Central memory CD8-positive, alpha-beta T cell (primary cell): ENCODE data around the gene MYCBP2.
"Not testable (repeated sequence)": the region's sequence is repeated elsewhere in the genome, so short reads cannot be mapped to it uniquely, and the experiment has no call there.

Source experiments
- ATAC-seq: fragments of 150-1000 bp; cut with Tn5 transposase; replicated peaks from 2 replicates; pipeline ENCODE4 v1.10.0; 2022; ENCODE audit warnings: mild to moderate bottlenecking, moderate FRiP score, moderate number of reproducible peaks; ENCODE audit not compliant: poor library complexity, severe bottlenecking; ENCODE audit errors: extremely low read depth
- DNase-seq, 2 donors: peaks; one replicate each; pipeline ENCODE4 v3.0.0; 2021; ENCODE audit warnings: low spot score in 2 of 2
- H3K27ac Mint-ChIP-seq: one replicate; pipeline ENCODE4 v1.8.0; 2022; ENCODE audit warnings: low read depth, mild to moderate bottlenecking, moderate library complexity, mixed read lengths
- H3K27me3 Mint-ChIP-seq: one replicate; pipeline ENCODE4 v1.8.0; 2022; ENCODE audit warnings: mixed read lengths
- H3K36me3 Mint-ChIP-seq: one replicate; pipeline ENCODE4 v1.8.0; 2022; ENCODE audit warnings: mild to moderate bottlenecking, moderate library complexity, mixed read lengths; ENCODE audit not compliant: insufficient read depth
- H3K4me1 Mint-ChIP-seq: one replicate; pipeline ENCODE4 v1.8.0; 2022; ENCODE audit warnings: mixed read lengths
- H3K4me3 Mint-ChIP-seq: one replicate; pipeline ENCODE4 v1.8.0; 2022; ENCODE audit warnings: mild to moderate bottlenecking, moderate library complexity, mixed read lengths
- H3K9me3 Mint-ChIP-seq: one replicate; pipeline ENCODE4 v1.8.0; 2022; ENCODE audit warnings: mixed read lengths

The MYCBP2 gene

GRCh38 chr13:77310161-77310560, 16.7 kb downstream of the MYCBP2 start:
- Mint-ChIP-seq H3K4me1 (peaks cover 94% of the 10 kb centered on the region), H3K36me3 (peaks cover 5% of the 10 kb centered on the region), H3K27ac (peak overlapping the region; percentile 19), H3K27me3 (no peaks in the 10 kb centered on the region), H3K4me3 (no peak overlapping the region), H3K9me3 (no peaks in the 10 kb centered on the region)
- ATAC-seq (no peak), DNase-seq (no peak)

GRCh38 chr13:77309254-77309653, 17.6 kb downstream of the MYCBP2 start:
- Mint-ChIP-seq H3K4me1 (peaks cover 90% of the 10 kb centered on the region), H3K36me3 (peaks cover 3% of the 10 kb centered on the region), H3K27me3 (no peaks in the 10 kb centered on the region), H3K9me3 (no peaks in the 10 kb centered on the region), H3K4me3 (no peak overlapping the region), H3K27ac (peak overlapping the region; percentile 12)
- DNase-seq (no peak), ATAC-seq (no peak)

GRCh38 chr13:77306458-77306857, 20.4 kb downstream of the MYCBP2 start:
- ATAC-seq = no peak
- Mint-ChIP-seq H3K27ac (peak overlapping the region; percentile 12), H3K9me3 (no peaks in the 10 kb centered on the region), H3K36me3 (peaks cover 1% of the 10 kb centered on the region), H3K4me1 (peaks cover 86% of the 10 kb centered on the region), H3K27me3 (no peaks in the 10 kb centered on the region), H3K4me3 (peak overlapping the region; percentile 23)
- DNase-seq = no peak

DNA sequence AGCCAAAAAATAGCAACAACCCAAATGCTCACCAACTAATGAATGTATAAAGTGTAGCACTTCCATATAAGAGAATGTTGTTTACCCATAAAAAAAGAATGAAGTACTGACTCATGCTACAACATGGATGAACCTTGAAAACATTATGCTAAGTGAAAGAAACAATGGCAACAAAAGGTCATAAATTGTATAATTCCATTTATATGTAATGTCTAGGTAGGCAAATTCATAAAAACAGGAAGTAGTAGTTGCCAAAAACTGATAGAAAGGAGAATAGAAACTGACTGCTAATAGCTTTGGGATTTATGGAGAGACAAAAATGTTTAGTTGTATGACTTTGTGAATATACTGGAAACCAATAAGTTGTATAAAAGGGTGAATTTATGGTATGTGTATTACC, 21.6 kb downstream of the MYCBP2 start:
- H3K4me3 Mint-ChIP-seq = no peak overlapping the region
- ATAC-seq = no peak

DNA sequence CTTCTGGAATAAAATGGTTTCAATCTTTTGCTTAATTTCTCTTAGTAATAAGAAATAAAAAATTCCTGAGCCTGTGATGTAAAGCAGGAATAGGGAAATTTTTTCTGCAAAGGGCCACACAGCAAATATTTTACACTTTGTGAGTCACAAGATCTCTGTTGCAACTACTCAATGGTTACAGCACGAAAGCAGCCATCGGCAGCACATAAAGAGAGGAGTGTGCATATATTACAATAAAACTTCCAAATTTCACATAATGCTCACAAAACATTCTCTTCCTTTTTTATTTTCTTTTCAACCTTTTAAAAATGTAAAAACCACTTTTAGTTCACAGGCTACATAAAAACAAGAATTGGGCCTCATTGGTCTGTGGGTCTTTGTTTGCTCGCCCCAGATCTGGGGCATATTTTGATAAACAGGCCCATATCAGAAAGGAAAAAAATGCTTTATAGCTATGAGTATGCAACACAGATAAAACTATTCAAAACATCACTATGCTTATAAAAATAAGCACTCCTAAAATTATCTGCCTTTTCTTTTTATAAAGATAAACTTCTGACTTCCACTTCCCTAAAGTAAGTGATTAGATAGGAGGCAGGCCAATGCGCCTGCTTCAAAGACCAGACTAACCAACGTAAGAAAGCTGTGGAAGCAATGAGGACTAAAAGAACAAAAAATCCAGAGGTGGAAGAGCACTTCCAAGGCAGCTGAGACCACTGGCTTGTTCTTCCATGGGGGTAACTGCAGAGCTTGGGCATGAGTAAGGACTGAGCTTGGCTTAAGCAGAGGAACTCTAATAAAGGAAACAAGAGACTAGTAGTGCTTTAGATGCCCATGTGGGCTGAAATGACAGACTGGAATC, 26.5 kb downstream of the MYCBP2 start:
- H3K27ac Mint-ChIP-seq = no peak overlapping the region
- peaks cover 59% of the 10 kb centered on the region for H3K4me1 Mint-ChIP-seq
- peaks cover 6% of the 10 kb centered on the region for H3K36me3 Mint-ChIP-seq
- DNase-seq (no peak), ATAC-seq (no peak)
- no peaks in the 10 kb centered on the region for H3K9me3 Mint-ChIP-seq
- no peak overlapping the region for H3K4me3 Mint-ChIP-seq
- H3K27me3 Mint-ChIP-seq = no peaks in the 10 kb centered on the region

More for the DNA sequence above, 21.6 kb downstream of the MYCBP2 start:
- H3K9me3 Mint-ChIP-seq = no peaks in the 10 kb centered on the region
- peak overlapping the region; percentile 19 for H3K27ac Mint-ChIP-seq
- peaks cover 86% of the 10 kb centered on the region for H3K4me1 Mint-ChIP-seq
- DNase-seq = no peak
- H3K27me3 Mint-ChIP-seq = no peaks in the 10 kb centered on the region
- H3K36me3 Mint-ChIP-seq = peaks cover 2% of the 10 kb centered on the region

DNA sequence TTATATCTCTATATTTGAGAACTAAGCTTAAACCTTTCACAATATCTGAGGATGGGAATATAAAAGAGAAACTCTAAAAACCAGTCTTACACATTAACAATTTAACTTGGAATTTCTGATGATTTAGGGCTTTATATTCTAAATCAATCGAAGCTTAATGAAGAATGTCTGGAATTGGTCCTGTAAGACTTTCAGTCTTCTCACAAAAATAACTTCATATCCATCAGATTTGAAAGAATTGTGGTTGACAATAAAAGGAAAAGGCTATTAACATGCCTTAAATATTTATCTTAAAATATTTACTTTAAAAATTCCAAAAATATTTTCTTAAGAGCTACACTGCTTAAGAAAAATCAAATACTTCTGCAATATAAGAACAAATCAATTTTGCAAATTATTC, 27.3 kb downstream of the MYCBP2 start:
- Mint-ChIP-seq H3K9me3 (no peaks in the 10 kb centered on the region), H3K27ac (no peak overlapping the region), H3K27me3 (no peaks in the 10 kb centered on the region), H3K4me3 (no peak overlapping the region), H3K36me3 (peaks cover 12% of the 10 kb centered on the region), H3K4me1 (peaks cover 55% of the 10 kb centered on the region)
- ATAC-seq (no peak), DNase-seq (no peak)

DNA sequence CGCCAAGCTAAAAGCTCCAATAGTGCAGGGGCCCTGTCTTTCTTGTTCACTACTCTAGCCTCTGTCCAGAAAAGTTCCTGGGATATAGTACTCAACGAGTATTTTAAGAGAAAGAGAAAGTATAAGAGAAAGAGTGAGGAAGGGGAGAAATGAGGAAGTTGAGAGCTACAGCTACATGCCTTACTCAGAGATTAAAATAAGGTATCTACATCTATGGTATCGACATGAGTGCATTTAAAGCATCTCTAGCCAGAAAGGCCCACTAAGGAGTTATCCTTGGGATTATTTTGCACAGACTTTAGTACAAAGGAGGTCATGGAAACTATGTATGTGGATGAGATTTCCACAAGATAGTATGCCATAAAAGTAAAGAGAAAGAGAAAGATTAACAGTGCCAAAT, 28.5 kb downstream of the MYCBP2 start:
- Mint-ChIP-seq H3K4me3 (peak overlapping the region; percentile 8), H3K36me3 (peaks cover 14% of the 10 kb centered on the region), H3K4me1 (peaks cover 48% of the 10 kb centered on the region), H3K27ac (peak overlapping the region; percentile 42), H3K9me3 (no peaks in the 10 kb centered on the region), H3K27me3 (no peaks in the 10 kb centered on the region)
- ATAC-seq (no peak), DNase-seq (no peak)

- no peaks in the 10 kb centered on the region for H3K27me3 Mint-ChIP-seq
- H3K36me3 Mint-ChIP-seq = peaks cover 49% of the 10 kb centered on the region
- no peak for ATAC-seq
Observed at GRCh38 chr13:77291774-77292173, 35.1 kb downstream of the MYCBP2 start.

GRCh38 chr13:77290342-77290741, 36.6 kb downstream of the MYCBP2 start:
- ATAC-seq (no peak), DNase-seq (no peak)
- Mint-ChIP-seq H3K27me3 (no peaks in the 10 kb centered on the region), H3K36me3 (peaks cover 47% of the 10 kb centered on the region), H3K4me1 (peaks cover 40% of the 10 kb centered on the region), H3K9me3 (no peaks in the 10 kb centered on the region), H3K4me3 (no peak overlapping the region), H3K27ac (no peak overlapping the region)

More at GRCh38 chr13:77291774-77292173, 35.1 kb downstream of the MYCBP2 start:
- H3K27ac Mint-ChIP-seq = no peak overlapping the region
- peaks cover 35% of the 10 kb centered on the region for H3K4me1 Mint-ChIP-seq
- no peaks in the 10 kb centered on the region for H3K9me3 Mint-ChIP-seq
- no peak for DNase-seq
- H3K4me3 Mint-ChIP-seq = no peak overlapping the region

DNA sequence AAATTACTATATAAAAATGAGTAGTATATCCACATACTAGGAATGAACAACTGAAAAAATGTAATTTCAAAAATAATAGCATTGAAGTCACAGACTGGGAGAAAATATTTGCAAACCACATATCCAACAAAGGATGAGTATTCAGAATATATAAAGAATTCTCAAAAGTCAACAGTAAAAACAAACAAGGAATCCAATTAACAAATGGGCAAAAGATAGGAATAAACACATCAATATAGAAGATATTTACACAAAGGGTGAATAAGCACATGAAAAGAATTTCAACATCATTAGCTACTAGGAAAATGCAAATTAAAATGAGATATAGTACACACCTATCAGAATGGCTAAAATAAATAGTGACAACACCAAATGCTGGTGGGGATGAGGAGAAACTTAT, 37.0 kb downstream of the MYCBP2 start:
- peaks cover 40% of the 10 kb centered on the region for H3K4me1 Mint-ChIP-seq
- no peaks in the 10 kb centered on the region for H3K27me3 Mint-ChIP-seq
- ATAC-seq (no peak), DNase-seq (no peak)
- H3K9me3 Mint-ChIP-seq = no peaks in the 10 kb centered on the region
- no peak overlapping the region for H3K4me3 Mint-ChIP-seq
- H3K36me3 Mint-ChIP-seq = peaks cover 44% of the 10 kb centered on the region
- H3K27ac Mint-ChIP-seq = no peak overlapping the region

DNA sequence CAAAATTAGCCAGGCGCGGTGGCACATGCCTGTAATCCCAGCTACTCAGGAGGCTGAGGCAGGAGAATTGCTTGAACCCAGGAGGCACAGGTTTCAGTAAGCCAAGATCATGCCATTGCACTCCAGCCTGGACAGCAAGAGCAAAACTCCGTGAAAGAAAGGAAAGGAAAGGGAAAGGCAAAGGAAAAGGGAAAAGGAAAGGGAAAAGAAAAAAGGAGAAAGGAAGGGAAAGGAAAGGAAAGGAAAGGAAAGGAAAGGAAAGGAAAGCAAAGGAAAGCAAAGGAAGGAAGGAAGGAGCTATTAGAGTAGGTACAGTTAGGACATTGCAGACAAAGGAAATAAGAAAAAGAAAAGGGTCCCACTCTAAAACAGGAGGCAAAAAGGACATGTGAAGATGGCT, 41.3 kb downstream of the MYCBP2 start:
- H3K9me3 Mint-ChIP-seq, H3K27me3 Mint-ChIP-seq, ATAC-seq, H3K4me3 Mint-ChIP-seq, DNase-seq: not testable (repeated sequence)
- H3K4me1 Mint-ChIP-seq = peaks cover 32% of the 10 kb centered on the region
- H3K36me3 Mint-ChIP-seq = peaks cover 29% of the 10 kb centered on the region
- peak overlapping the region; percentile 45 for H3K27ac Mint-ChIP-seq

DNA sequence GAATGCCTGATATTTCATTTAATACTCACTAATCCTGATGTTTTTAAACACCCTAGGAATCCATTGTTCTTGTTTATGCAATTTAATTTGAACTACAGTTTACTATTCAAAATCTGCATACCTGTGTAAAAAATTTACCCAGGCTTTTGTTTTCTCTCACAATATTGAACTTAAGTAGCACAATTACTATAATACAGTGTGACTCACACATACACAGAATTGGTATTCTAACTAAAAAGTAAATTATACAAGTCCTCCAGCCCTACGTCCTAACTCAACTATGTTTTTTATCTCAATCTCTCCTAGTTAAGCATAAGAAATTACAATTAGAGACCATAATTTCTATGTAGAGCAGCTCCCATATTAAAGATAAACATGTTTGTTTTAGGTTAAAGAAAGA, 41.8 kb downstream of the MYCBP2 start:
- H3K4me1 Mint-ChIP-seq = peaks cover 31% of the 10 kb centered on the region

DNA sequence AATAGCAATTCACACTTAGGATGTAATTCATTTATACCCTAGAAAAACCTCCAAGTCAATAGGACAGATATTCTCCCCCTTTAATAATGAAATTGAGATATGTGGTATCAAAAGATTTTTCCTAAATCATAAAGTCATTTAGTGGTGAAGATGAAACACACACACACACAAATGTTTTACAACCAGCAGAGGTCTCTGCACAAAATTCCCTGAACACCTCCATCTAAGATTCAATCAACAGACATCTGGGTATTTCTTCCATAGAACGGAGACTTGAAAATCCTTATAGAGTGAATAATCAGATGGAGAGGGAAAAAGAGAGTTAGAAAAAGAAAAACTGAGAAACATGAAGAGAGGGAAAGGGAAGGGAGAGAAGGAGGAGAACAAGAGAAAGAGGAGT, 52.8 kb downstream of the MYCBP2 start:
- Mint-ChIP-seq H3K4me3 (no peak overlapping the region), H3K36me3 (peaks cover 37% of the 10 kb centered on the region), H3K4me1 (peaks cover 13% of the 10 kb centered on the region), H3K9me3 (no peaks in the 10 kb centered on the region), H3K27ac (peak overlapping the region; percentile 63), H3K27me3 (no peaks in the 10 kb centered on the region)
- DNase-seq (no peak), ATAC-seq (no peak)

More for the DNA sequence above, 41.8 kb downstream of the MYCBP2 start:
- Mint-ChIP-seq H3K4me3 (no peak overlapping the region), H3K36me3 (peaks cover 29% of the 10 kb centered on the region), H3K27me3 (no peaks in the 10 kb centered on the region), H3K27ac (peak overlapping the region; percentile 45), H3K9me3 (no peaks in the 10 kb centered on the region)
- ATAC-seq (no peak), DNase-seq (no peak)
